Measurements from ENCODE around the gene PUM2. TPM values are rescaled to one million over a fixed set of nuclear protein-coding genes. Genes with fewer than 3 reads are reported as not detected.
A peak's percentile ranks its signal among the peaks of the same experiment; 100 is the strongest.

The PUM2 gene
- total RNA-seq, 1 experiment from 2014 or later, result 112 TPM

GRCh38 chr2:20350041-20350712 lies 467 bp downstream of the PUM2 start:
- Histone ChIP-seq H3K4me1 (ENCODE audit: insufficient read depth, low read length, poor library complexity, severe bottlenecking) (peaks cover 36% of the 10 kb centered on the region), H3K27ac (ENCODE audit: low read depth, low read length, poor library complexity, severe bottlenecking) (peak overlapping the region; percentile 96), H3K4me3 (ENCODE audit: low read depth, low read length, poor library complexity, severe bottlenecking) (peak overlapping the region; percentile 94), H3K9me3 (ENCODE audit: low read depth, low read length, poor library complexity, severe bottlenecking) (no peaks in the 10 kb centered on the region), H3K27me3 (replicated peaks; ENCODE audit: insufficient read depth, low read depth, low read length, poor library complexity) (no peaks in the 10 kb centered on the region), H3K36me3 (ENCODE audit: insufficient read depth, low read length, poor library complexity, severe bottlenecking) (no peaks in the 10 kb centered on the region)
- DNase-seq (ENCODE audit: low spot score), result peak; percentile 71
- BruUV-seq (replicated peaks), result no TSS peak
- intact Hi-C loops (cut with micrococcal nuclease; ENCODE audit: unreplicated experiment), result no loop called here
- TF ChIP-seq CTCF (conservative IDR thresholded peaks at IDR 0.05; ENCODE audit: low read depth, low read length) (no peak), EZH2 (IDR thresholded peaks at IDR 0.05; ENCODE audit: borderline replicate concordance, low read depth, low read length, poor library complexity, severe bottlenecking) (no peak)
- POLR2A ChIA-PET (ENCODE audit: low non-redundant PET), result no interaction called here
- CTCF ChIA-PET, result interaction anchor here (1.2 kb wide), 1 partner anchor 24 kb away, joined by 3 read pairs; no protein-coding TSS in a partner anchor

GRCh38 chr2:20349513-20349921 lies 1.1 kb downstream of the PUM2 start:
- no peaks in the 10 kb centered on the region for H3K9me3 ChIP-seq (ENCODE audit: low read depth, low read length, poor library complexity, severe bottlenecking)
- peaks cover 40% of the 10 kb centered on the region for H3K4me1 ChIP-seq (ENCODE audit: insufficient read depth, low read length, poor library complexity, severe bottlenecking)
- no peaks in the 10 kb centered on the region for H3K27me3 ChIP-seq (replicated peaks; ENCODE audit: insufficient read depth, low read depth, low read length, poor library complexity)
- TSS peak; percentile 67 for BruUV-seq (replicated peaks)
- H3K36me3 ChIP-seq (ENCODE audit: insufficient read depth, low read length, poor library complexity, severe bottlenecking), result no peaks in the 10 kb centered on the region
- POLR2A ChIA-PET (ENCODE audit: low non-redundant PET), result no interaction called here
- TF ChIP-seq CTCF (conservative IDR thresholded peaks at IDR 0.05; ENCODE audit: low read depth, low read length) (no peak), EZH2 (IDR thresholded peaks at IDR 0.05; ENCODE audit: borderline replicate concordance, low read depth, low read length, poor library complexity, severe bottlenecking) (no peak)
- intact Hi-C loops (cut with micrococcal nuclease; ENCODE audit: unreplicated experiment), result no loop called here
- H3K4me3 ChIP-seq (ENCODE audit: low read depth, low read length, poor library complexity, severe bottlenecking), result peak overlapping the region; percentile 94
- peak overlapping the region; percentile 96 for H3K27ac ChIP-seq (ENCODE audit: low read depth, low read length, poor library complexity, severe bottlenecking)
- CTCF ChIA-PET, result interaction anchor here (1.2 kb wide), 1 partner anchor 24 kb away, joined by 3 read pairs; no protein-coding TSS in a partner anchor
- DNase-seq (ENCODE audit: low spot score), result no peak

GRCh38 chr2:20348542-20348941 lies 2.1 kb downstream of the PUM2 start:
- Histone ChIP-seq H3K4me1 (ENCODE audit: insufficient read depth, low read length, poor library complexity, severe bottlenecking) (peaks cover 35% of the 10 kb centered on the region), H3K27me3 (replicated peaks; ENCODE audit: insufficient read depth, low read depth, low read length, poor library complexity) (no peaks in the 10 kb centered on the region), H3K9me3 (ENCODE audit: low read depth, low read length, poor library complexity, severe bottlenecking) (no peaks in the 10 kb centered on the region), H3K36me3 (ENCODE audit: insufficient read depth, low read length, poor library complexity, severe bottlenecking) (no peaks in the 10 kb centered on the region), H3K4me3 (ENCODE audit: low read depth, low read length, poor library complexity, severe bottlenecking) (peak overlapping the region; percentile 94), H3K27ac (ENCODE audit: low read depth, low read length, poor library complexity, severe bottlenecking) (no peak overlapping the region)
- TF ChIP-seq EZH2 (IDR thresholded peaks at IDR 0.05; ENCODE audit: borderline replicate concordance, low read depth, low read length, poor library complexity, severe bottlenecking) (no peak), CTCF (conservative IDR thresholded peaks at IDR 0.05; ENCODE audit: low read depth, low read length) (no peak)
- ChIA-PET CTCF (no interaction called here), POLR2A (ENCODE audit: low non-redundant PET) (no interaction called here)
- DNase-seq (ENCODE audit: low spot score), result no peak
- intact Hi-C loops (cut with micrococcal nuclease; ENCODE audit: unreplicated experiment), result no loop called here
- BruUV-seq (replicated peaks), result no TSS peak

Data from A673 (cell line).